PC-9 (cell line): ENCODE results near the gene GNG10. TPM values are rescaled to one million over a fixed set of nuclear protein-coding genes. Genes with fewer than 3 reads are reported as not detected.

Source experiments
- BruUV-seq: library from RNA; stranded (reverse); fragments of 400-500 nt; replicated peaks from 2 replicates; lab custom pipeline; 2021; lab: Mats Ljungman, UMichigan
- CTCF ChIA-PET: fragments of 300-600 bp; sonication (Branson Sonifier 250); formaldehyde crosslinking; loops from one replicate; lab custom pipeline; 2022; ENCODE audit warnings: antibody characterized with exemption; lab: Charles Lee
- POLR2A ChIA-PET: fragments of 300-600 bp; sonication (Branson Sonifier 250); formaldehyde crosslinking; loops from one replicate; lab custom pipeline; 2022; ENCODE audit warnings: antibody characterized with exemption; ENCODE audit not compliant: unreplicated experiment; lab: Charles Lee
- DNase-seq, 2 experiments: peaks; one replicate each; pipeline versions ENCODE4 v3.0.0 to v3.0.0-alpha.2; 2015 to 2022; ENCODE audit warnings: mixed read lengths in 1 of 2
- H2AFZ ChIP-seq: fragments of 200-600 bp; sonication (generic); 2 replicates; pipeline ENCODE4 v1.8.1; 2017; ENCODE audit warnings: antibody characterized with exemption
- H3F3A ChIP-seq: fragments of 200-600 bp; sonication (generic); 2 replicates; pipeline ENCODE4 v1.8.1; 2017; ENCODE audit warnings: antibody characterized with exemption, mild to moderate bottlenecking, low read depth; ENCODE audit not compliant: insufficient read depth
- H3K27ac ChIP-seq: fragments of 200-600 bp; sonication (generic); 2 replicates; pipeline ENCODE4 v1.6.1; 2016; ENCODE audit warnings: mixed run types
- H3K27me3 ChIP-seq: fragments of 200-600 bp; sonication (generic); 2 replicates; pipeline ENCODE4 v1.6.1; 2016; ENCODE audit warnings: low read depth, mixed run types; ENCODE audit not compliant: insufficient read depth
- H3K36me3 ChIP-seq: fragments of 200-600 bp; sonication (generic); 2 replicates; pipeline ENCODE4 v1.6.1; 2016; ENCODE audit warnings: low read depth, mixed run types
- H3K4me1 ChIP-seq: fragments of 200-600 bp; sonication (generic); replicated peaks from 2 replicates; pipeline ENCODE4 v1.6.1; 2016; ENCODE audit warnings: mixed run types; ENCODE audit not compliant: insufficient read depth
- H3K4me2 ChIP-seq: fragments of 200-600 bp; sonication (generic); 2 replicates; pipeline ENCODE4 v1.6.1; 2017; ENCODE audit warnings: mixed run types
- H3K4me3 ChIP-seq: fragments of 200-600 bp; sonication (generic); 2 replicates; pipeline ENCODE4 v1.6.1; 2016; ENCODE audit warnings: mixed run types
- H3K79me2 ChIP-seq: fragments of 200-600 bp; sonication (generic); 2 replicates; pipeline ENCODE4 v1.6.1; 2017; ENCODE audit warnings: low read depth, mixed run types
- H3K9me2 ChIP-seq: fragments of 200-600 bp; sonication (generic); 2 replicates; pipeline ENCODE4 v1.8.1; 2017; ENCODE audit warnings: mild to moderate bottlenecking; ENCODE audit not compliant: insufficient read depth
- H3K9me3 ChIP-seq: fragments of 200-600 bp; sonication (generic); 2 replicates; pipeline ENCODE4 v1.8.1; 2016; ENCODE audit warnings: low read depth; ENCODE audit not compliant: insufficient read depth
- H4K20me1 ChIP-seq: fragments of 200-600 bp; sonication (generic); 2 replicates; pipeline ENCODE4 v1.8.1; 2017; ENCODE audit not compliant: insufficient read depth
- EZH2 ChIP-seq: fragments of 200-600 bp; sonication (generic); IDR thresholded peaks from 2 replicates; pipeline ENCODE4 v1.8.0; 2017; ENCODE audit warnings: antibody characterized with exemption, low read depth
- intact Hi-C: fragments of 100-400 bp; cut with micrococcal nuclease; formaldehyde crosslinking; loops from one replicate; pipeline ENCODE4 v1.10.0; 2022; ENCODE audit not compliant: unreplicated experiment
- total RNA-seq: library from RNA; stranded (reverse); gene quantifications from 2 replicates; pipeline ENCODE4 v1.2.3, GENCODE V29; 2021
- TF ChIP-seq, protein P1 (sequence below): fragments of 200-600 bp; sonication (generic); conservative IDR thresholded peaks from 2 replicates; pipeline ENCODE4 v1.6.1; 2017; ENCODE audit warnings: mixed run types, antibody characterized with exemption, mild to moderate bottlenecking, moderate library complexity

The GNG10 gene
- total RNA-seq, 1 experiment from 2014 or later: 70.8 TPM

DNA sequence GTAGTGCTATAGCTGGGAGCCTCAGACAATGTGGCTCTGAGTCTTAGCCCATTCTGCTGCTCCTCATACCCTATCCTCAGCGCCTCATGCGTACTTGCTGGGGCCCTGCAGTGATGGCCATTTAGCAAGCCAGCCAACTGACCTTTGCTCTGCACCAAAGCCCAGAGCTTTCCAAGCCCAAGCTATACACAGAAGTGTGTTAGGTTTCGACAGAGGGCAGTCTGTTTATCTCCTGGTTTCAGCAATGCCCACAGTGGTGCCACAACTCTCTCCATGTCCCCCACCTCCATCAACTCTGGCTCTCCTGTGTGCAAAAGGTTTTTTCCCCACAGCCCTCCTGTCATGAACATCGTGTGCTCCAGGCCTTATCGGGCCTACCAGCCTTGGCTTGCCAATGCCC, 16.9 kb downstream of the GNG10 start:
- Histone ChIP-seq H3K27me3 (no peaks in the 10 kb centered on the region), H3F3A (no peaks in the 10 kb centered on the region), H3K27ac (no peak overlapping the region), H4K20me1 (no peaks in the 10 kb centered on the region), H3K4me1 (no peaks in the 10 kb centered on the region), H2AFZ (no peak overlapping the region), H3K79me2 (no peaks in the 10 kb centered on the region), H3K9me3 (no peaks in the 10 kb centered on the region), H3K4me2 (no peak overlapping the region), H3K4me3 (no peak overlapping the region), H3K36me3 (no peaks in the 10 kb centered on the region), H3K9me2 (no peaks in the 10 kb centered on the region)
- no peak for DNase-seq
- ChIA-PET POLR2A (no interaction called here), CTCF (no interaction called here)
- BruUV-seq: no TSS peak
- TF ChIP-seq, protein P1, sequence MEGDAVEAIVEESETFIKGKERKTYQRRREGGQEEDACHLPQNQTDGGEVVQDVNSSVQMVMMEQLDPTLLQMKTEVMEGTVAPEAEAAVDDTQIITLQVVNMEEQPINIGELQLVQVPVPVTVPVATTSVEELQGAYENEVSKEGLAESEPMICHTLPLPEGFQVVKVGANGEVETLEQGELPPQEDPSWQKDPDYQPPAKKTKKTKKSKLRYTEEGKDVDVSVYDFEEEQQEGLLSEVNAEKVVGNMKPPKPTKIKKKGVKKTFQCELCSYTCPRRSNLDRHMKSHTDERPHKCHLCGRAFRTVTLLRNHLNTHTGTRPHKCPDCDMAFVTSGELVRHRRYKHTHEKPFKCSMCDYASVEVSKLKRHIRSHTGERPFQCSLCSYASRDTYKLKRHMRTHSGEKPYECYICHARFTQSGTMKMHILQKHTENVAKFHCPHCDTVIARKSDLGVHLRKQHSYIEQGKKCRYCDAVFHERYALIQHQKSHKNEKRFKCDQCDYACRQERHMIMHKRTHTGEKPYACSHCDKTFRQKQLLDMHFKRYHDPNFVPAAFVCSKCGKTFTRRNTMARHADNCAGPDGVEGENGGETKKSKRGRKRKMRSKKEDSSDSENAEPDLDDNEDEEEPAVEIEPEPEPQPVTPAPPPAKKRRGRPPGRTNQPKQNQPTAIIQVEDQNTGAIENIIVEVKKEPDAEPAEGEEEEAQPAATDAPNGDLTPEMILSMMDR: no peak
- no peak for TF ChIP-seq EZH2
- intact Hi-C loops: no loop called here

DNA sequence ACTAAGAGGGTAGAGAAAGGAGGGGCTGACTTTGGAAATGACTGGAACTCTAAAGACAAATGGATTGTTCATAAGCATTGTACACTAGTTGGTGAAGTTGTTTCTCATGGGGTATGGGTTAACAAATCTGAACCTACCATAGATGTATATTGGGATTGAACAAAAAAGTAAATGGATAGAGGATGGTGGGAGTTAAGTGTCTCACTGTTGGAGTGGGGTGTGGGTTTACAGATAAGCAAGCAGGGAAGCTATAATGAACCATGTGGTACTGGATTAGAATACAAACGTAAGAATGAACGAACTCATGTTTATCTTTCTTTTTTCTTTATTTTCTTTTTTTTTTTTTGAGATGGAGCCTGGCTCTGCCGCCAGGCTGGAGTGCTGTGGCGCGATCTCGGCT, 17.8 kb downstream of the GNG10 start:
- Histone ChIP-seq H3K79me2 (no peaks in the 10 kb centered on the region), H2AFZ (no peak overlapping the region), H4K20me1 (no peaks in the 10 kb centered on the region), H3K27me3 (no peaks in the 10 kb centered on the region), H3K4me3 (no peak overlapping the region), H3K9me2 (no peaks in the 10 kb centered on the region), H3F3A (0 out of 2 replicates have a peak, but pooled peaks cover 6% of the 10 kb centered on the region), H3K4me1 (no peaks in the 10 kb centered on the region), H3K36me3 (no peaks in the 10 kb centered on the region), H3K9me3 (no peaks in the 10 kb centered on the region), H3K4me2 (no peak overlapping the region), H3K27ac (no peak overlapping the region)
- intact Hi-C loops: no loop called here
- BruUV-seq: no TSS peak
- CTCF ChIA-PET: no interaction called here
- no peak for DNase-seq
- TF ChIP-seq EZH2: no peak
- TF ChIP-seq, protein P1: no peak
- POLR2A ChIA-PET: no interaction called here

DNA sequence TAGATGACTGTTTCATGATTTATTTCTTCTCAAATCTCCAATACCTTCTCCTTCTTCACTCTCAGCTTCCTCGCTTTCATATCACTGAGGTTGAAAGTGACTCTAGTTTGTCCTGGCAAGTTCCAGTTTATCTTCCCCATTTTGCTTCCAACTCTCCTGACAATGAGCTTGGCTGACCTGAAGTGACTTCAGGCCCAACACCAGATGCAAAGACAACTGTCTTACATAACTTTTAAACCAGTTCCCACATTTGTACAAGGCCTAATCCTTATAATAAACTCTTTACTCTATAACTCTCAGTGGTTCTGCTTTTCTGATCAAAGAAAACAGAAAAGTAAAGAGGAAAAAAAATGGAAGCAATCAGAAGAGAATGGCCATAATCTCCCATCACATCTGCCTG, 22.0 kb downstream of the GNG10 start:
- BruUV-seq: no TSS peak
- no peaks in the 10 kb centered on the region for H4K20me1 ChIP-seq
- no peaks in the 10 kb centered on the region for H3K9me3 ChIP-seq
- no peaks in the 10 kb centered on the region for H3K27me3 ChIP-seq
- no peaks in the 10 kb centered on the region for H3K79me2 ChIP-seq
- no peaks in the 10 kb centered on the region for H3K36me3 ChIP-seq
- no peaks in the 10 kb centered on the region for H3K4me1 ChIP-seq
- no peak overlapping the region for H2AFZ ChIP-seq
- H3K9me2 ChIP-seq: no peaks in the 10 kb centered on the region
- ChIA-PET POLR2A (no interaction called here), CTCF (no interaction called here)
- H3F3A ChIP-seq: 0 out of 2 replicates have a peak, but pooled peaks cover 6% of the 10 kb centered on the region
- DNase-seq: no peak
- no peak overlapping the region for H3K4me3 ChIP-seq
- no peak overlapping the region for H3K4me2 ChIP-seq
- H3K27ac ChIP-seq: no peak overlapping the region
- TF ChIP-seq EZH2: no peak
- TF ChIP-seq, protein P1: no peak
- intact Hi-C loops: no loop called here
